Hematopoietic multipotent progenitor cell treated with erythropoietin and hydrocortisone succinate and interleukin-3 and kit ligand, for 6 days (in vitro differentiated cells): ENCODE measurements around the gene CD19.
"Not testable (repeated sequence)": the region's sequence is repeated elsewhere in the genome, so short reads cannot be mapped to it uniquely, and the experiment has no call there.

Source experiments
- DNase-seq: peaks from one replicate; pipeline ENCODE4 v3.0.0-alpha.2; 2015

The CD19 gene

DNA sequence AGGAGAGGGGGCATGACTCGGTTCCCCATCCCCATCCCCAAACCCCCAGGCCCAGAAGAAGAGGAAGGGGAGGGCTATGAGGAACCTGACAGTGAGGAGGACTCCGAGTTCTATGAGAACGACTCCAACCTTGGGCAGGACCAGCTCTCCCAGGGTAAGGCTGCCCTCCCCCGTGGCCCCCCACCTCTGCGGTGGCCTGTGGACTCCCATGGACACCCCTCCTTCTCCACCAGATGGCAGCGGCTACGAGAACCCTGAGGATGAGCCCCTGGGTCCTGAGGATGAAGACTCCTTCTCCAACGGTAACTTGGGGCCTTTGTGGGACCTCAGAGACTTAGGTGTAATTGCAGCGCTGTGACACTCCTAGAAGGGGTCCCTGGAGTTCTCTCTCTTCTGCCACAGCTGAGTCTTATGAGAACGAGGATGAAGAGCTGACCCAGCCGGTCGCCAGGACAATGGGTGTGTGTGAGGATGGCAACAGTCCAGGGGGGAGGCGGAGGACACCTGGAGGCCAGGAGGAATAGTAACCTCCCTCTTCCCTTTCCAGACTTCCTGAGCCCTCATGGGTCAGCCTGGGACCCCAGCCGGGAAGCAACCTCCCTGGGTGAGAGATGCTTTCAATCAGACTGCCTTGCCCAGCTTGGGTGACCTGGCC is 5.6 kb downstream of the CD19 start:
- peak; percentile 22 for DNase-seq

- DNase-seq, result no peak
These were observed 7.0 kb downstream of the CD19 start for GRCh38 chr16:28938721-28939120.

GRCh38 chr16:28939825-28940224 is 8.1 kb downstream of the CD19 start:
- not testable (repeated sequence) for DNase-seq

DNA sequence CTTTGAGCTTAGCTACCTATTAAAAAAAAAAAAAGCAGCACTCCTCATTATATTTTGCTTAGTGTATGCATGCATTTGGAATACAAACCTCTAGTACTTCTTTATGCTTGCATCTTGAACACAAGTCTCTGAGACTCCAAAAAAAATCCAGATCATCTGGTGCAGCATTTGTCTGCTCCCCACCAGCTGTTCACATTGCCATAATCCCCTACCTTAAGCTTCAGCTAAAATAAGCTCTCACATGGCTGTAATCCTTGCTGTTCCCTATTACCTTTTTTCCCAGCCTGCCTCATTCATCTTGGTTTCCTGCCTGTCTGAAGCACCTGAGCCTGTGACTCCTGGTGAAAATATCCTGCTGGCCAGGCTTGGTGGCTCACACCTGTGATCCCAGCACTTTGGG is 11.5 kb downstream of the CD19 start:
- DNase-seq, result no peak

DNA sequence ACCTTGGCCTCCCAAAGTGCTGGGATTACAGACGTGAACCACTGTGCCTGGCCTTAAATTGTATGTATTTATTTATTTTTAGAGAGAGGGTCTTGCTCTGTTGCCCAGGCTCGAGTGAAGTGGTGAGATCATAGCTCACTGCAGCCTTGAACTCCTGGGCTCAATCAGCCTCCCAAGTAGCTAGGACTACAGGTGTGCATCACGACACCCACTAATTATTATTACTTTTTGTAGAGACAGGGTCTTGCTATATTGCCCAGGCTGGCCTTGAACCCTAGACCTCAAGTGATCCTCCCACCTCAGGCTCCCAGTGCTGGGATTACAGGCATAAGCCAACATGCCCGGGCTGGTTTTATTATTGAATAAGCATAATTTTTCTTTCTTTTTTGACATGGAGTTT is 14.9 kb downstream of the CD19 start:
- no peak for DNase-seq

GRCh38 chr16:28950648-28951409 is 19.1 kb downstream of the CD19 start, which contains the start of gene NFATC2IP:
Gene NFATC2IP (plus strand): TSS chr16:28950937. CDS start chr16:28951012, 75 bp downstream.
- peak; percentile 100 for DNase-seq

GRCh38 chr16:28951410-28951943 is 19.7 kb downstream of the CD19 start:
- peak; percentile 72 for DNase-seq

- DNase-seq, result no peak
These were observed 26.4 kb downstream of the CD19 start for GRCh38 chr16:28958216-28958615.

- DNase-seq, result no peak
These were observed 27.1 kb downstream of the CD19 start for GRCh38 chr16:28958836-28959235.

- DNase-seq, result no peak
These were observed 32.3 kb downstream of the CD19 start for GRCh38 chr16:28964072-28964471.

GRCh38 chr16:28964496-28964895 is 32.7 kb downstream of the CD19 start:
- no peak for DNase-seq

DNA sequence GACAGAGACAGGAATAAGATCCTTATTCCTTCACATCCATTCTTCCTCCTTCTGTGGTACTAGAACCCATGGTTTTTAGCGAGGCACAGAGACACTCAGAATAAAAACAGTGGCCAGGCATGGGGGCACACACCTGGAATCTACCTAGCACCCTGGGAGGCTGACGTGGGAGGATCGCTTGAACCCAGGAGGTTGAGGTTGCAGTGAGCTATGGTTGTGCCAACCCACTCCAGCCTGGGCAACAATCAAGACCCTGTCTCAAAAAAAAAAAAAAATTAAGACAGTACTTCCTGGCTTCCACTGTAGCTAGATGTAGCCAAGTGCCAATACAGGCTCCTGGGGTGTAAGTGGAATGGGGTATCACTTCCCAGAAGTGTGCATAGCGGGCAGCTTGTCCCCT is 35.4 kb downstream of the CD19 start:
- DNase-seq, result no peak

DNA sequence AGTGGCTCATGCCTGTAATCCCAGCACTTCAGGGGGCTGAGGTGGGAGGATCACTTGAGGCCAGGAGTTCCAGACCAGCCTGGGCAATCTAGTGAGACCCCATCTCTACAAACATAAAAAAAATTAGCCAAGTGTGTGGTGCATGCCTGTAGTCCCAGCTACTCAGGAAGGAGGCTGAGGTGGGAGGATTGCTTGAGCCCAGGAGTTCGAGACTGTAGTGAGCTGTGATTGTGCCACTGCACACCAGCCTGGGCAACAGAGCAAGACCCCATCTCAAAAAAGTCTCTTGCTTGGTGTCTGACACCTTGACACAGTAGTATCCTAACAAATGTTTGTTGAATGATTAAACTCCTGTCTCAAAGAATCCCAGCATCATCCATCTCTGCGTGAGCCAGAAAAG is 37.9 kb downstream of the CD19 start:
- DNase-seq, result not testable (repeated sequence)

GRCh38 chr16:28974007-28974436 is 42.3 kb downstream of the CD19 start:
- DNase-seq, result peak; percentile 53

- peak; percentile 98 for DNase-seq
These were observed 42.8 kb downstream of the CD19 start, which contains the start of gene SPNS1 for GRCh38 chr16:28974437-28975157. Gene SPNS1 (plus strand): TSS chr16:28974778. CDS start chr16:28975152, 374 bp downstream.

DNA sequence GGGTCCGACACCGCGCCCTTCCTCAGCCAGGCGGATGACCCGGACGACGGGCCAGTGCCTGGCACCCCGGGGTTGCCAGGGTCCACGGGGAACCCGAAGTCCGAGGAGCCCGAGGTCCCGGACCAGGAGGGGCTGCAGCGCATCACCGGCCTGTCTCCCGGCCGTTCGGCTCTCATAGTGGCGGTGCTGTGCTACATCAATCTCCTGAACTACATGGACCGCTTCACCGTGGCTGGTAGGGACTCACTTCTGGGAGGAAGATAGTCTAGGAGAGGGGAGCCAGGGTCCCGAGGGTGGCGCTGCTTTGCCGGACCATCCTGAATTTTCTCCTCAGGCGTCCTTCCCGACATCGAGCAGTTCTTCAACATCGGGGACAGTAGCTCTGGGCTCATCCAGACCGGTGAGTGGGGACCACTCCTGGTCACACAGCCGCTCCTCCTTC is 43.4 kb downstream of the CD19 start:
- no peak for DNase-seq

DNA sequence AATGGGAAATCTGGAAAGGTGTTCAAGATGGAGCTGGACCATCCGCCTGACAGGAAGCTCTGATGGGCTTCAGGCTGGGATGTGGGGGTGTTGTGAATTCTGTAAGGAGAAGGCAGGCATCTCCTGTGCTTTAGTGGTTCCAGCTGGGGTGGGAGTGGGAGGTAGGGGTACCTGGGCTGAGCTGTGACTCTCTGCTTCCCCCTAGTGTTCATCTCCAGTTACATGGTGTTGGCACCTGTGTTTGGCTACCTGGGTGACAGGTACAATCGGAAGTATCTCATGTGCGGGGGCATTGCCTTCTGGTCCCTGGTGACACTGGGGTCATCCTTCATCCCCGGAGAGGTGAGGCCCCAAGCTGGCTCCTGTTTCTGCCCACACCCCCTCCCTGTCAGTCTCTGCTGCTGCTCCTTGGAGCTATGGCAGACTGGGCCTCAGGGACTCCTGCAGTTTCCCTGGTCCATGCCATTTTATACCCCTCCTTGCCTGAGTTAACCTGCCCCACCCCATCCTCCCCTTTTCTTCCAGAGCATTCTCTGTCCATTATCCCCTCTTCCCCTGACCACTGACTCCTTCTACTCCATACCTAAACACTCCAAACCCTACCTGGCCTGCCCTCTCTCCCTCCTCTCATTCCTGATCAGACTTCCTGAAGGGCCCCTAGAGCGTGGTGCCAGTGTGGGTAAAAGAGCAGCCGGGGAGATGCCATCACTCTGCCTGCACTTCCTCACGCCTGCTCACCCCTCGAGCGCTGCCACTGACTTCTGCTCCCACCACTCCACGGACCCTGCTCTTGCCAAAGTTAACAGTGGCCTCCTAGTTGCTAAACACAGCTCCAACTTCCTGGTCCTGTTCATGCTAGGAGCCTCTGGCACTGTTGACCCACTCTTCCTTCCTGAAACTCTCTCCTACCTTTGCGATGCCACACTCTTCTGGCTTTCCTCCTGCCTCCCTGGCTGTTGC is 46.2 kb downstream of the CD19 start:
- no peak for DNase-seq

DNA sequence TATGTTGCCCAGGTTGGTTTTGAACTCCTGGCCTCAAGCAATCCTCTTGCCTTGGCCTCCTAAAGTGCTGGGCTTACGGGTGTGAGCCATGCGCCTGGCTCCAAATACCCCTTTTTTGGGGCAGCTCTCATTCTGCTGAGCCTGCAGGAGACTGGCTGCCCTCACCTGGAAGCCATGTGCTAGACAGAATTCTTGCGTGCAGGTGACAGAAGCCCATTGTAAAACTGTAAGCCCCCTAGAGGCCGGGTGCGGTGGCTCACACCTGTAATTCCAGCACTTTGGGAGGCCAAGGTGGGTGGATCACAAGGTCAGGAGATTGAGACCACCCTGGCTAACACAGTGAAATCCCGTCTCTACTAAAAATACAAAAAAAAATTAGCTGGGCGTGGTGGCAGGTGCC is 48.6 kb downstream of the CD19 start:
- not testable (repeated sequence) for DNase-seq

DNA sequence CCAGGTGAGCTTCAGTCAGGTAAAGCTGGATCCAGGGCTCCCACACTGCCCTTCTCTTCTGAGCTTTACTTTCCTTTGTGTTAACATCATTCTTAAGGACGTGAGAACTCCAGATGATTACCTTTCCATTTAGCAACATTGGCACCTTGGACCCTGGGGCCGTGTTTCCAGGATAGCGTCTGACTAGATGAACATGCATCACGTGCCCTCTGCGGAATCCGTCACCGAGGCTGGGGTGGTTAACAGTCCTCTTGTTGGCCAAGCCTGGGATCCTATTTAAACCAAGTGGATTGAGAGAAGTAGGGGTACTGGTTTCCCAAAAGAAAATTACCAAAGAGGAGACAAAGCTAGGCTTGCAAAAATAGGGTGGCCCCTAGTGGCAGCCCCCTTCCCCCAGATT is 49.2 kb downstream of the CD19 start:
- no peak for DNase-seq

- peak; percentile 68 for DNase-seq
These were observed 49.7 kb downstream of the CD19 start for GRCh38 chr16:28981517-28981916.

- DNase-seq, result no peak
These were observed 50.6 kb downstream of the CD19 start for GRCh38 chr16:28982418-28982817.

GRCh38 chr16:28982949-28983348 is 51.2 kb downstream of the CD19 start:
- DNase-seq, result no peak
